ENCODE data around the gene VAV1. TPM values are rescaled to one million over a fixed set of nuclear protein-coding genes. Genes with fewer than 3 reads are reported as not detected.
A peak's percentile ranks its signal among the peaks of the same experiment; 100 is the strongest.
"Not testable (repeated sequence)": the region's sequence is repeated elsewhere in the genome, so short reads cannot be mapped to it uniquely, and the experiment has no call there.

The VAV1 gene
- total RNA-seq, 1 experiment from 2014 or later: 0.05 TPM

- no TSS peak for BruUV-seq (replicated peaks)
- H3K4me1 ChIP-seq (ENCODE audit: control insufficient read depth, insufficient read depth, low read length): no peaks in the 10 kb centered on the region
- H3K27me3 ChIP-seq (ENCODE audit: control insufficient read depth, insufficient read depth, low read length): no peaks in the 10 kb centered on the region
- H3K36me3 ChIP-seq (ENCODE audit: control insufficient read depth, insufficient read depth, low read length): no peaks in the 10 kb centered on the region
- intact Hi-C loops (cut with micrococcal nuclease; ENCODE audit: unreplicated experiment): no loop called here
- CTCF ChIA-PET: no interaction called here
- no peak overlapping the region for H3K4me3 ChIP-seq (ENCODE audit: low read depth in 2 of 2, low read length in 2 of 2)
- no peak overlapping the region for H3K27ac ChIP-seq (ENCODE audit: low read length)
- POLR2A ChIA-PET: no interaction called here
- no peaks in the 10 kb centered on the region for H3K9me3 ChIP-seq (ENCODE audit: control insufficient read depth, insufficient read depth, low read depth, low read length)
- ATAC-seq (peak; percentile 40; the same call in 1 of the 2 replicates), DNase-seq (ENCODE audit: low read depth, low spot score) (no peak)
- in situ Hi-C loops (cut with HindIII; ENCODE audit: low pct_unique_long_range_greater_than_20kb, low sequenced_read_pairs): no loop called here
- TF ChIP-seq, protein P1, sequence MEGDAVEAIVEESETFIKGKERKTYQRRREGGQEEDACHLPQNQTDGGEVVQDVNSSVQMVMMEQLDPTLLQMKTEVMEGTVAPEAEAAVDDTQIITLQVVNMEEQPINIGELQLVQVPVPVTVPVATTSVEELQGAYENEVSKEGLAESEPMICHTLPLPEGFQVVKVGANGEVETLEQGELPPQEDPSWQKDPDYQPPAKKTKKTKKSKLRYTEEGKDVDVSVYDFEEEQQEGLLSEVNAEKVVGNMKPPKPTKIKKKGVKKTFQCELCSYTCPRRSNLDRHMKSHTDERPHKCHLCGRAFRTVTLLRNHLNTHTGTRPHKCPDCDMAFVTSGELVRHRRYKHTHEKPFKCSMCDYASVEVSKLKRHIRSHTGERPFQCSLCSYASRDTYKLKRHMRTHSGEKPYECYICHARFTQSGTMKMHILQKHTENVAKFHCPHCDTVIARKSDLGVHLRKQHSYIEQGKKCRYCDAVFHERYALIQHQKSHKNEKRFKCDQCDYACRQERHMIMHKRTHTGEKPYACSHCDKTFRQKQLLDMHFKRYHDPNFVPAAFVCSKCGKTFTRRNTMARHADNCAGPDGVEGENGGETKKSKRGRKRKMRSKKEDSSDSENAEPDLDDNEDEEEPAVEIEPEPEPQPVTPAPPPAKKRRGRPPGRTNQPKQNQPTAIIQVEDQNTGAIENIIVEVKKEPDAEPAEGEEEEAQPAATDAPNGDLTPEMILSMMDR (IDR thresholded peaks at IDR 0.05): no peak
- no peak for TF ChIP-seq SIN3A (IDR thresholded peaks at IDR 0.05; ENCODE audit: borderline replicate concordance, insufficient read depth, low read depth, low read length)
- TF ChIP-seq POLR2AphosphoS5 (IDR thresholded peaks at IDR 0.05; ENCODE audit: low read depth, low read length): no peak
- no peak for TF ChIP-seq TCF7L2 (IDR thresholded peaks at IDR 0.05; ENCODE audit: low read depth, low read length)
- TF ChIP-seq, protein P2, sequence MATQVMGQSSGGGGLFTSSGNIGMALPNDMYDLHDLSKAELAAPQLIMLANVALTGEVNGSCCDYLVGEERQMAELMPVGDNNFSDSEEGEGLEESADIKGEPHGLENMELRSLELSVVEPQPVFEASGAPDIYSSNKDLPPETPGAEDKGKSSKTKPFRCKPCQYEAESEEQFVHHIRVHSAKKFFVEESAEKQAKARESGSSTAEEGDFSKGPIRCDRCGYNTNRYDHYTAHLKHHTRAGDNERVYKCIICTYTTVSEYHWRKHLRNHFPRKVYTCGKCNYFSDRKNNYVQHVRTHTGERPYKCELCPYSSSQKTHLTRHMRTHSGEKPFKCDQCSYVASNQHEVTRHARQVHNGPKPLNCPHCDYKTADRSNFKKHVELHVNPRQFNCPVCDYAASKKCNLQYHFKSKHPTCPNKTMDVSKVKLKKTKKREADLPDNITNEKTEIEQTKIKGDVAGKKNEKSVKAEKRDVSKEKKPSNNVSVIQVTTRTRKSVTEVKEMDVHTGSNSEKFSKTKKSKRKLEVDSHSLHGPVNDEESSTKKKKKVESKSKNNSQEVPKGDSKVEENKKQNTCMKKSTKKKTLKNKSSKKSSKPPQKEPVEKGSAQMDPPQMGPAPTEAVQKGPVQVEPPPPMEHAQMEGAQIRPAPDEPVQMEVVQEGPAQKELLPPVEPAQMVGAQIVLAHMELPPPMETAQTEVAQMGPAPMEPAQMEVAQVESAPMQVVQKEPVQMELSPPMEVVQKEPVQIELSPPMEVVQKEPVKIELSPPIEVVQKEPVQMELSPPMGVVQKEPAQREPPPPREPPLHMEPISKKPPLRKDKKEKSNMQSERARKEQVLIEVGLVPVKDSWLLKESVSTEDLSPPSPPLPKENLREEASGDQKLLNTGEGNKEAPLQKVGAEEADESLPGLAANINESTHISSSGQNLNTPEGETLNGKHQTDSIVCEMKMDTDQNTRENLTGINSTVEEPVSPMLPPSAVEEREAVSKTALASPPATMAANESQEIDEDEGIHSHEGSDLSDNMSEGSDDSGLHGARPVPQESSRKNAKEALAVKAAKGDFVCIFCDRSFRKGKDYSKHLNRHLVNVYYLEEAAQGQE (IDR thresholded peaks at IDR 0.05; ENCODE audit: insufficient read depth in 1 of 2, low read depth in 2 of 2, low read length in 1 of 2): no peak
Measured at GRCh38 chr19:6773323-6773931, 919 bp downstream of the VAV1 start.

GRCh38 chr19:6774821-6775707 is 2.6 kb downstream of the VAV1 start:
- TF ChIP-seq, protein P1 (IDR thresholded peaks at IDR 0.05): no peak
- TF ChIP-seq SIN3A (IDR thresholded peaks at IDR 0.05; ENCODE audit: borderline replicate concordance, insufficient read depth, low read depth, low read length) (no peak), TCF7L2 (IDR thresholded peaks at IDR 0.05; ENCODE audit: low read depth, low read length) (no peak), POLR2AphosphoS5 (IDR thresholded peaks at IDR 0.05; ENCODE audit: low read depth, low read length) (no peak)
- TF ChIP-seq, protein P2 (IDR thresholded peaks at IDR 0.05; ENCODE audit: insufficient read depth in 1 of 2, low read depth in 2 of 2, low read length in 1 of 2): no peak
- ChIA-PET POLR2A (interaction anchor here (0.6 kb wide), 1 partner anchor 81 kb away, joined by 10 read pairs; no protein-coding TSS in a partner anchor), CTCF (interaction anchor here (0.6 kb wide), 2 partner anchors 69 to 114 kb away, joined by 4 to 5 read pairs; no protein-coding TSS in a partner anchor)
- in situ Hi-C loops (cut with HindIII; ENCODE audit: low pct_unique_long_range_greater_than_20kb, low sequenced_read_pairs): no loop called here
- ATAC-seq: no peak
- H3K36me3 ChIP-seq (ENCODE audit: control insufficient read depth, insufficient read depth, low read length): no peaks in the 10 kb centered on the region
- H3K4me3 ChIP-seq (ENCODE audit: low read depth in 2 of 2, low read length in 2 of 2): no peak overlapping the region
- DNase-seq (ENCODE audit: low read depth, low spot score): no peak
- H3K27ac ChIP-seq (ENCODE audit: low read length): no peak overlapping the region
- no peaks in the 10 kb centered on the region for H3K4me1 ChIP-seq (ENCODE audit: control insufficient read depth, insufficient read depth, low read length)
- no peaks in the 10 kb centered on the region for H3K9me3 ChIP-seq (ENCODE audit: control insufficient read depth, insufficient read depth, low read depth, low read length)
- intact Hi-C loops (cut with micrococcal nuclease; ENCODE audit: unreplicated experiment): no loop called here
- no TSS peak for BruUV-seq (replicated peaks)
- H3K27me3 ChIP-seq (ENCODE audit: control insufficient read depth, insufficient read depth, low read length): no peaks in the 10 kb centered on the region

DNA sequence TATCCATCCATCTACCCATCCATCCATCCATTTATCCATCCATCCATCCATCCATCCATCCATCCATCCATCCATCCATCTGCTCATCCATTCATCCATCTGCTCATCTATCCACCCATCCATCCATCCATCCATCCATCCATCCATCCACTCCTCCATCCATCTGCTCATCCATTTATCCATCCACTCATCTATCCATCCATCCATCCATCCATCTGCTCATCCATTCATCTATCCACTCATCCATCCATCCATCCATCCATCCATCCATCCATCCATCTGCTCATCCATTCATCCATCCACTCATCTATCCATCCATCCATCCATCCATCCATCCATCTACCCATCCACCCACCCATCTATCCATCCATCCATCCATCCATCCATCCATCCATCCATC is 3.5 kb downstream of the VAV1 start:
- H3K27me3 ChIP-seq (ENCODE audit: control insufficient read depth, insufficient read depth, low read length); H3K36me3 ChIP-seq (ENCODE audit: control insufficient read depth, insufficient read depth, low read length); H3K27ac ChIP-seq (ENCODE audit: low read length); ATAC-seq; in situ Hi-C loops (cut with HindIII; ENCODE audit: low pct_unique_long_range_greater_than_20kb, low sequenced_read_pairs); BruUV-seq (replicated peaks); POLR2A ChIA-PET; intact Hi-C loops (cut with micrococcal nuclease; ENCODE audit: unreplicated experiment); DNase-seq (ENCODE audit: low read depth, low spot score); H3K4me1 ChIP-seq (ENCODE audit: control insufficient read depth, insufficient read depth, low read length); H3K4me3 ChIP-seq (ENCODE audit: low read depth in 2 of 2, low read length in 2 of 2); H3K9me3 ChIP-seq (ENCODE audit: control insufficient read depth, insufficient read depth, low read depth, low read length): not testable (repeated sequence)
- CTCF ChIA-PET: interaction anchor here (0.6 kb wide), 1 partner anchor 68 kb away, joined by 5 read pairs; no protein-coding TSS in a partner anchor
